Measurements from ENCODE around the gene KASH5.

The KASH5 gene

DNA sequence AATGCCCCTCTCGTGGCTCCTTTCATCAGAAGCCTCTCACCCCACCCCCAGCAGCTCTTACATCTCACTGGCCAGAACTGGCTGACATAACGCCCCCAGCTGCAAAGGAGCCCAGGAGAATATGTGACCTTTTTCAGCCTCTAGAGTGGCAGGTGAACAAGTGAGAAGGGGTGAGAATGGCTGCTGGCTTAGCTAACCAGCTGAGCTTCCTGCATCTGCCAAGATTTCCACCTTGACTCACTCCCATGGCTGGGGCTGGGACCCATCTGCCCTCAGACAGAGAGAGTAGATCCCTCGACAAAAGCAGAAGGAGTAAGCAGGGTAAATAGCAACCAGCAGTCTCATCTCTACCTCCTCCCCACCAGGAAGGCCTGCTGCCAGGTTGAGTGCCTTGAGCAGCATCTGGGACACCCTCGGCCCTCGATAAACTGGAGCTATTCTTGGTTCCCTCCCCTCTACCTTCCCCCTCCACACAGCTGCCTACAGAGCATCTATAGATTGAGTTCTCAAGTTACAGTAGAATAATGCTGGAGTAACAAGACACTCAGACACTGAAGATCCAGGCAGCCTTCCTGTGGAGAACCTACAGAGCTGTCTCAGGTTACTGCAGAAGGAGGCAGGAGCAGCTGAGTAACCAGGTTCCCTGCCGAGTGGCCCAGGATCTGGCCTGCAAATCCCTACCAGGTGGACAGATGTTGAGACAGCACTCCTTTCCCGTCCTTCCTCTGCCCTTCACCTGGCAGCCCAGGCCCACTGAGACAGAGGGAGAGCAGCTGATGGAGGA lies 15.5 kb downstream of the KASH5 start (continued):
- peak; percentile 32 for TF ChIP-seq FEZF1 (tag by site-specific recombination; IDR thresholded peaks at IDR 0.05)
- TF ChIP-seq ZEB2 (tag by site-specific recombination; IDR thresholded peaks at IDR 0.05): peak; percentile 33; the same call in 1 of the 2 replicates
- TF ChIP-seq GLIS1 (tag by site-specific recombination; IDR thresholded peaks at IDR 0.05): peak; percentile 60
- 0 out of 2 replicates have a peak, but pooled peaks have one; percentile 48 for TF ChIP-seq ZNF24 (tag by site-specific recombination; IDR thresholded peaks at IDR 0.05)
- peak; percentile 14; the same call in 1 of the 2 replicates for TF ChIP-seq SP2 (tag by site-specific recombination; IDR thresholded peaks at IDR 0.05)
- peak; percentile 55 for TF ChIP-seq EGR2 (tag by site-specific recombination; IDR thresholded peaks at IDR 0.05; ENCODE audit: low read depth)

DNA sequence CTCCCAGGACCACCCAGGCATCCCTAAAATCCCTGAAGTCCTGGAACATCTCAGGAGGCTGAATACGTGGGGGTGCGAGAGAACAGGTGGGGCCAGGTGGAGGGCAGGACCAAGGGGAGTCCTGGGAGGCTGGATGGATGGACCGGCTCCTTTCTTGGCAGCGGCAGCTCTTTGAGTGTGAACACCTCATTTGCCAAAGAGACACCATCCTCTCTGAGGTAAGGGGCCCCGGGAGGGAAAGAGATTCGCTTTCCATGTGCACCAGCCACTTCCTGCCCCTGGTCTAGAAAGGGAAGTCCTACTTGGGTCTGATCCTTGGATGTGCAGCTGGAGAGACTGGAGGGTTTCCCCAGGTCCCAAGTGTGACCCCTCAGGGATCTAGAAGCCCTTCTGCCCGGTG lies 19.0 kb downstream of the KASH5 start:
- CTCF ChIA-PET: interaction anchor here (1.0 to 1.7 kb wide), 3 partner anchors 9 to 66 kb away, joined by 3 to 16 read pairs (median 4); no protein-coding TSS in a partner anchor
- POLR2A ChIA-PET: interaction anchor here (0.9 kb wide), 1 partner anchor 14 kb away, joined by 3 read pairs; no protein-coding TSS in a partner anchor

More for the DNA sequence above, 19.0 kb downstream of the KASH5 start:
- no peaks in the 10 kb centered on the region for H3K36me3 ChIP-seq (ENCODE audit: control insufficient read depth in 2 of 2, insufficient read depth in 1 of 2, low read length in 2 of 2)
- H3K9me3 ChIP-seq (ENCODE audit: control insufficient read depth, insufficient read depth, low read depth, low read length): no peaks in the 10 kb centered on the region
- no peak overlapping the region for H3K4me3 ChIP-seq (ENCODE audit: low read depth, low read length)
- no peak overlapping the region for H3K27ac ChIP-seq (ENCODE audit: extremely low read depth, low read depth, low read length)
- TF ChIP-seq ZNF280D (tag by site-specific recombination; IDR thresholded peaks at IDR 0.05): no peak
- no peak for TF ChIP-seq ZNF140 (tag by site-specific recombination; IDR thresholded peaks at IDR 0.05)
- no peak for TF ChIP-seq ZNF449 (tag by site-specific recombination; IDR thresholded peaks at IDR 0.05)
- TF ChIP-seq ZNF398 (tag by site-specific recombination; IDR thresholded peaks at IDR 0.05): no peak
- no peak for TF ChIP-seq ZNF660 (tag by site-specific recombination; IDR thresholded peaks at IDR 0.05)
- no peak for TF ChIP-seq ZNF391 (tag by site-specific recombination; IDR thresholded peaks at IDR 0.05; ENCODE audit: borderline replicate concordance, low read depth)
- TF ChIP-seq ZBTB10 (tag by site-specific recombination; IDR thresholded peaks at IDR 0.05): no peak
- TF ChIP-seq ZIC2 (tag by site-specific recombination; IDR thresholded peaks at IDR 0.05): no peak
- no peak for TF ChIP-seq ZEB2 (tag by site-specific recombination; IDR thresholded peaks at IDR 0.05)
- no peak for TF ChIP-seq ZNF133 (tag by site-specific recombination; IDR thresholded peaks at IDR 0.05)
- TF ChIP-seq OVOL3 (tag by site-specific recombination; IDR thresholded peaks at IDR 0.05): no peak
- TF ChIP-seq ZNF324 (tag by site-specific recombination; IDR thresholded peaks at IDR 0.05): no peak
- no peak for TF ChIP-seq ZNF701 (tag by site-specific recombination; IDR thresholded peaks at IDR 0.05)
- no peak for TF ChIP-seq ZSCAN16 (tag by site-specific recombination; IDR thresholded peaks at IDR 0.05)
- no peak for TF ChIP-seq ZNF830 (tag by site-specific recombination; IDR thresholded peaks at IDR 0.05; ENCODE audit: low read depth)
- no peak for TF ChIP-seq ZNF311 (tag by site-specific recombination; IDR thresholded peaks at IDR 0.05; ENCODE audit: borderline replicate concordance)
- TF ChIP-seq ZBTB7A (tag by site-specific recombination; IDR thresholded peaks at IDR 0.05; ENCODE audit: low read depth): no peak
- peaks cover 10% of the 10 kb centered on the region for H3K4me1 ChIP-seq (ENCODE audit: control insufficient read depth, insufficient read depth, low read length)

All from HEK293 (cell line).